Activated gamma-delta T cell treated with anti-CD3 and anti-CD28 coated beads, Interleukin-2, amount 50 U/mL, for 16 hours (primary cell): Measurements from ENCODE around the gene ADGRE3.

ENCODE experiments used
- DNase-seq: peaks from one replicate; pipeline ENCODE4 v3.0.0-alpha.2; 2020; ENCODE audit warnings: low read depth

Gene ADGRE3

GRCh38 chr19:14674764-14675163 is at the start of gene ADGRE3:
Gene ADGRE3, minus strand, starts transcription at chr19:14674844. Its CDS starts 74 bp downstream, at chr19:14674770.
- no peak for DNase-seq

- no peak for DNase-seq
These were observed 47.5 kb upstream of the ADGRE3 start for GRCh38 chr19:14722127-14722526.

GRCh38 chr19:14719162-14719561 is 44.5 kb upstream of the ADGRE3 start:
- no peak for DNase-seq

- no peak for DNase-seq
These were observed 44.0 kb upstream of the ADGRE3 start for GRCh38 chr19:14718522-14719116.

GRCh38 chr19:14715841-14716240 is 41.2 kb upstream of the ADGRE3 start:
- no peak for DNase-seq

GRCh38 chr19:14704450-14704849 is 29.8 kb upstream of the ADGRE3 start:
- DNase-seq = no peak

GRCh38 chr19:14703833-14704232 is 29.2 kb upstream of the ADGRE3 start:
- DNase-seq = no peak

- no peak for DNase-seq
These were observed 26.2 kb upstream of the ADGRE3 start for GRCh38 chr19:14700711-14701375.

GRCh38 chr19:14699641-14700040 is 25.0 kb upstream of the ADGRE3 start:
- DNase-seq = no peak

- no peak for DNase-seq
These were observed 20.8 kb upstream of the ADGRE3 start for GRCh38 chr19:14695471-14695870.

- DNase-seq = no peak
These were observed 20.1 kb upstream of the ADGRE3 start for GRCh38 chr19:14694641-14695266.

GRCh38 chr19:14689598-14690503 is 15.2 kb upstream of the ADGRE3 start, which contains the start of gene ZNF333:
Gene ZNF333, plus strand, starts transcription at chr19:14690048. Its CDS starts 3,444 bp downstream, at chr19:14693492.
- DNase-seq = peak; percentile 98

- no peak for DNase-seq
These were observed 11.8 kb upstream of the ADGRE3 start for GRCh38 chr19:14686411-14686810.

GRCh38 chr19:14683439-14683838 is 8.8 kb upstream of the ADGRE3 start:
- no peak for DNase-seq

- no peak for DNase-seq
These were observed 7.4 kb upstream of the ADGRE3 start for GRCh38 chr19:14682084-14682483.

- no peak for DNase-seq
These were observed 3.6 kb upstream of the ADGRE3 start for GRCh38 chr19:14678199-14678598.

- no peak for DNase-seq
These were observed 2.8 kb upstream of the ADGRE3 start for GRCh38 chr19:14677464-14677863.

- no peak for DNase-seq
These were observed 2.1 kb upstream of the ADGRE3 start for GRCh38 chr19:14676762-14677161.

- no peak for DNase-seq
These were observed 1.6 kb downstream of the ADGRE3 start for GRCh38 chr19:14673088-14673487.

GRCh38 chr19:14672188-14672872 is 2.3 kb downstream of the ADGRE3 start:
- no peak for DNase-seq

- DNase-seq = no peak
These were observed 4.2 kb downstream of the ADGRE3 start for GRCh38 chr19:14670408-14670807.

- DNase-seq = no peak
These were observed 4.7 kb downstream of the ADGRE3 start for GRCh38 chr19:14669940-14670339.
